NCI-H460 (cell line): ENCODE measurements around the gene APP. TPM values are rescaled to one million over a fixed set of nuclear protein-coding genes. Genes with fewer than 3 reads are reported as not detected.
"Not testable (repeated sequence)": the region's sequence is repeated elsewhere in the genome, so short reads cannot be mapped to it uniquely, and the experiment has no call there.

ENCODE experiments used
- DNase-seq: peaks from one replicate; pipeline ENCODE4 v3.0.0-alpha.2; 2016; ENCODE audit warnings: low read depth; ENCODE audit errors: extremely low read depth
- total RNA-seq: library from RNA; depleted of rRNA; stranded (reverse); fragments of >200 nt; shearing (Covaris generic); gene quantifications from 2 replicates; pipeline ENCODE4 v1.2.3, GENCODE V29; 2014

Gene APP
- total RNA-seq, 1 experiment from 2014 or later: 320 TPM

GRCh38 chr21:25956993-25957714, 213.4 kb downstream of the APP start:
- DNase-seq: no peak

GRCh38 chr21:25955646-25956045, 214.9 kb downstream of the APP start:
- DNase-seq: no peak

GRCh38 chr21:25953659-25954058, 216.9 kb downstream of the APP start:
- no peak for DNase-seq

- DNase-seq: no peak
Measured at GRCh38 chr21:25953196-25953595, 217.4 kb downstream of the APP start.

GRCh38 chr21:25952306-25952705, 218.3 kb downstream of the APP start:
- DNase-seq: no peak

- DNase-seq: no peak
Measured at GRCh38 chr21:25949701-25950100, 220.9 kb downstream of the APP start.

- no peak for DNase-seq
Measured at GRCh38 chr21:25944672-25945213, 225.8 kb downstream of the APP start.

GRCh38 chr21:25944082-25944481, 226.5 kb downstream of the APP start:
- DNase-seq: no peak

- DNase-seq: no peak
Measured at GRCh38 chr21:25942135-25942534, 228.4 kb downstream of the APP start.

GRCh38 chr21:25939396-25939761, 231.2 kb downstream of the APP start:
- DNase-seq: no peak

GRCh38 chr21:25938658-25939395, 231.7 kb downstream of the APP start:
- DNase-seq: no peak

- DNase-seq: no peak
Measured at GRCh38 chr21:25936776-25937175, 233.8 kb downstream of the APP start.

GRCh38 chr21:25934771-25935224, 235.8 kb downstream of the APP start:
- DNase-seq: peak; percentile 47

- no peak for DNase-seq
Measured at GRCh38 chr21:25934130-25934529, 236.4 kb downstream of the APP start.

GRCh38 chr21:25931765-25932164, 238.8 kb downstream of the APP start:
- no peak for DNase-seq

GRCh38 chr21:25929856-25930520, 240.6 kb downstream of the APP start:
- no peak for DNase-seq

- DNase-seq: no peak
Measured at GRCh38 chr21:25927195-25927880, 243.2 kb downstream of the APP start.

GRCh38 chr21:25925936-25926335, 244.6 kb downstream of the APP start:
- DNase-seq: no peak

- DNase-seq: no peak
Measured at GRCh38 chr21:25925064-25925800, 245.3 kb downstream of the APP start.

GRCh38 chr21:25918152-25918551, 252.4 kb downstream of the APP start:
- not testable (repeated sequence) for DNase-seq
